NCI-H2196 treated with DMSO at 0.1 percent for 48 hours (cell line): ENCODE results near the gene NAT14.
A peak's percentile ranks its signal among the peaks of the same experiment; 100 is the strongest.
"Not testable (repeated sequence)": the region's sequence is repeated elsewhere in the genome, so short reads cannot be mapped to it uniquely, and the experiment has no call there.

Experiments used
- DNase-seq: peaks from one replicate; lab custom pipeline; 2025; ENCODE audit not compliant: unreplicated experiment; lab: John Stamatoyannopoulos, UW

The NAT14 gene, protein sequence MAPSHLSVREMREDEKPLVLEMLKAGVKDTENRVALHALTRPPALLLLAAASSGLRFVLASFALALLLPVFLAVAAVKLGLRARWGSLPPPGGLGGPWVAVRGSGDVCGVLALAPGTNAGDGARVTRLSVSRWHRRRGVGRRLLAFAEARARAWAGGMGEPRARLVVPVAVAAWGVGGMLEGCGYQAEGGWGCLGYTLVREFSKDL

GRCh38 chr19:55484593-55485438 lies at the start of gene NAT14:
Gene NAT14, plus strand, starts transcription at chr19:55485188. Its CDS starts 521 bp downstream, at chr19:55485709.
- peak; percentile 36 for DNase-seq

DNA sequence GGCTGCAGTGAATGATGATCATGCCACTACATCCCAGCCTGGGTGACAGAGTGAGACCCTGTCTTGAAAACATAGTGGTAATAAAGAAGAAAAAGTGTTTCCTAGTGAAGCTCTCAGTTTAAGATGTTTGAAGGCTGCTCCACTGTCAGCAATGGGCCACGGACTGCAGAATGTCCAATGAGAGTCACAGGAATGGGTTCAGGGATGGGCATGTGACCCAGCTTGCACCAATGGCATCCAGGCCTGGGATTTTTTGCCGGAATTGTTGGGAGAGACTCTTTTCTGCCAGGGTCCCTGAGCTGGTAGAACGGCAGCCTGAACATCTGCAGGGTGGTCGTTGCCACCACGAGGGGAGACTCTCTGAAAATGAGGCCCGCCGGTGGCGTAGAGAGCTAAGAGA lies 48.1 kb upstream of the NAT14 start:
- no peak for DNase-seq

- peak; percentile 70 for DNase-seq
Measured at GRCh38 chr19:55437410-55437809, 47.6 kb upstream of the NAT14 start.

- DNase-seq = no peak
Measured at GRCh38 chr19:55439052-55439451, 45.9 kb upstream of the NAT14 start.

GRCh38 chr19:55440411-55441105 lies 44.4 kb upstream of the NAT14 start:
- no peak for DNase-seq

DNA sequence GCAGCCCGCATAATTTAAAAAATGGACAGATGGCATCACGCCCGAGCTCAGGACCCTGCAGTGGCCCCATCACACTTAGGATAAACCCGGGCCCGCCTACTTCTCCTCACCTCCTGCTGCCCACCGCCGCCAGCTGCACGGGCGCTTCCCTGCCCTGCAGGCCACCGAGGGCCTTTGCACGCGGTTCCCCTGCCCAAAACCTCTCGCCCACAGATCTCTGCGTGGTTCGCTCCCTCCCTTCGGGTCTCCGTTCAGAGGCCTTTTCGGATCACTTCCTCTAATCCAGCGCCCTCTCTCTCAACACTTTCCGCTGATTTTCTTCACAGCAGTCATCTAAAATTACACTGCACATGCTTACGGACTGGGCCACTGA lies 43.7 kb upstream of the NAT14 start:
- no peak for DNase-seq

- DNase-seq = peak; percentile 41
Measured at GRCh38 chr19:55441692-55442321, 43.2 kb upstream of the NAT14 start.

GRCh38 chr19:55442372-55442961 lies 42.5 kb upstream of the NAT14 start:
- DNase-seq = no peak

DNA sequence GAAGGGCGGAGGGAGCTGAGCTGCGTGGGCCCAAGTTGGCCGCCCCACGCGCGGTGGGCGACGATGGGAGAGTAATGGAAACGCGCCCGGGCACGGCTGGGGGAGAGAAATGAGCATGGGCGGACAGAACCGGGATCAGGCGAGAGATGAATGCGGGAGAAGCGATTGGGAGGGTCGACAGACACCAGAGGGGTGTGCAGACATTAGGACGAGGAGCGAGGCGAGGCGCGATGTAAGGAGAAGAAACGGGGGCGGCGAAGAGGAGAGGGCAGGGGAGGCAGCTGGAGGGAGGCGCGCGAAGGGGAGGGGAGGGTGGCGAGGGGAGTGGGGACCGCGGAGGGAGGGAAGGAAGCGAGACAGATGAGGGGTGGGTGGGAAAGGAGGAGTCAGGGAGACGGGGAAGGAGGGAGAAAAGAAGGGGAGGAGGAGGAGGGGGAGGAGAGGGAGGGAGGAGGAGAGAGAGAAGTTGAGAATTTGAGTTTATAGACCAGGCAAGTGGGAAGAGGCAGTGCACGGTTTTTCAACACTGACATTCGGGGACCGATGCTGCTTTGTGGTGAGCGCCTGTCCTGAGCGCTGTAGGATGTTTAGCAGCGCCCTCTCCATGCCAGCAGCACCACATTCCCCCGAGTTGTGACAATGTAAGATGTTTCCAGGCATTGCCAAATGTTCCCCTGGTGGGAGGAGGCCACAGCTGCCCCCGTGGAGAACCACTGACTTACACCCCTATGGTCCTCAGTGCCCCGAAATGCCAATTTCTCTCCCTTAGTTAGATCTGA lies 41.8 kb upstream of the NAT14 start, which contains the start of gene SHISA7:
TSS of gene SHISA7 (minus strand) at position 256 of the 779 bp plus-strand sequence. CDS start 437 bp downstream, outside the sequence.
- no peak for DNase-seq

GRCh38 chr19:55443824-55444480 lies 41.0 kb upstream of the NAT14 start:
- no peak for DNase-seq

- no peak for DNase-seq
Measured at GRCh38 chr19:55444646-55445045, 40.3 kb upstream of the NAT14 start.

GRCh38 chr19:55446060-55446459 lies 38.9 kb upstream of the NAT14 start:
- DNase-seq = no peak

- DNase-seq = peak; percentile 71
Measured at GRCh38 chr19:55447421-55448174, 37.4 kb upstream of the NAT14 start.

GRCh38 chr19:55448175-55448490 lies 36.9 kb upstream of the NAT14 start:
- DNase-seq = not testable (repeated sequence)

GRCh38 chr19:55449469-55449868 lies 35.5 kb upstream of the NAT14 start:
- DNase-seq = no peak

DNA sequence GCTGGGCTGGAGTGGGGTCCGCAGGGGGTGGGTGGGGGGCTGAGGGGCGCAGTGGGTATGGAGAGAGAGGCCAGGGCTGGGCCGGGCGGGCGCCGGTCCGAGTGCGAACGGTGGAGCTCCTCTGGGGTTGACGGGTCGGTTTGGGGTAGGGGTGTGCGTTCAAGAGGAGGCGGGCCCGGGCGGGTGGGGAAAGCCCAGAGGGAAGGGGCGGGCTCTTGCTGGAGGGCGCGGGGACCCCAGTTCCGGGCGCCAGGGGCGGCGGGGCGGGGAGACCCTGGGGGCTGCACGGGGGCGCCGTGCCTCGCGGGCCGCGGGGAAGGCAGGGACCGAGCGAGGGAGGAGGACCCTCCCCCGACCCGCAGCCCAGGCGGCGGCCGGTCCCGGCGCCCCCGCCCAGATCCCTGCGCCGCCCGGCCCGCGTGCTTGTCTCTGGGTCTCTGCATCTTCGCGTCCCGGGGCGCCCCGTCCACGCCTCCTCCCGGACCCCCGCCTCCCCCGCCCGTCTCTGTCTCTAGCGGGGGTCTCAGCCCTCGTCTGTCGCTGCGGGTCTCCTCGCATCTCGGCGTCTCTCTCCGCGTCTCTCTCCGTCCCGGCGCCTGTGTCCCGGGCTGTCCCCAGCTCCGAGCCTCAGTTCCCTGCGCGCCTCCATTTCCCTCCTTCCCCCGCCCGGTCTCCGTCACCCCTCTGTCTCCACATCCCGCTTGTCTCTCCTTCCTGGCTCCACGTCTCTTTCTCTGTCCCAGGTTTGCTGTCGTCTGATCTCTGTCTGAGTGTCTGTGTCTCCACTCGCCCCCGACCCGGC lies 33.6 kb upstream of the NAT14 start:
- DNase-seq = no peak

DNA sequence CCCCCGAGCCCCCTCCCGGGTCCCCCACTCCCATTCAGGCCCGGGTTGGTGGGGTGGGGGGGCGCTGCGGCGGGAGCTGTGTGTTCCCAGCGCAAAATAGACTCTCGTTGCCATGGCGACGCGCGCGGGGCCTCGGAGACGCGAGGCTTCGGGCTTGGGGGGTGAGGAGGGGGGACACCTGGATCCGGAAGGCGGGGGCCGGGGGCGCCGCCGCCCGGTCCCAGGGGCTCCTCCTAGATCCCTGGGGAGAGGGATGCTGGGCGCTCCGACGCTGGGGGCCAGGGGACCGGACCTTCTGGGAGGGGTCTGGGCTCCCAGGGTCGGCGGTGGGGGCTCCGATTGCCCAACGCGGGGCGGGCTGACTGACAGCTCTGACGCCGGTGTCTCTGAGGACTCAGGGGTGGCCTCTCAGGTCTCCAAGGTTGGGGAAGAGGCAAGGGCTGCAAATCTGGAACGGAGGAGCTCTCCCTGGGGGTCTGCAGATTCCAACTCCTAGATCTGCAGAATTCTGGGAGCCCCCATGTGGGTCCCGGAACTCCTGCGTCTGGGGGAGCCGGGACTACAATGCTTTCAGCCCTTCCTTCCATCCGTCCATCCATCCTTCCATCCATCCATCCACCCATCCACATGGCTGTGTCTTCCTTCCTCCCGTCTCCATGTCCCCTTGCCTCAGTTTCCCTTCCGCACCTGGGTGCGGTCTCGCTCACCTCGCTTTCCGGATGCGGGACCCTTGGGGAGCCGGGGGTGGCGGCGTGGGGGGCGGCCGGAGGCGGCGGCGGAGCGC lies 32.8 kb upstream of the NAT14 start:
- no peak for DNase-seq
